GM19397 (cell line): ENCODE results near the gene SEMA4C.
A peak's percentile ranks its signal among the peaks of the same experiment; 100 is the strongest.
"Not testable (repeated sequence)": the region's sequence is repeated elsewhere in the genome, so short reads cannot be mapped to it uniquely, and the experiment has no call there.

Source experiments
- ATAC-seq: cut with Tn5 transposase; IDR thresholded peaks from one replicate; pipeline ENCODE4 v1.9.1; 2021; ENCODE audit warnings: mild to moderate bottlenecking, moderate library complexity; ENCODE audit not compliant: unreplicated experiment

Gene SEMA4C

DNA sequence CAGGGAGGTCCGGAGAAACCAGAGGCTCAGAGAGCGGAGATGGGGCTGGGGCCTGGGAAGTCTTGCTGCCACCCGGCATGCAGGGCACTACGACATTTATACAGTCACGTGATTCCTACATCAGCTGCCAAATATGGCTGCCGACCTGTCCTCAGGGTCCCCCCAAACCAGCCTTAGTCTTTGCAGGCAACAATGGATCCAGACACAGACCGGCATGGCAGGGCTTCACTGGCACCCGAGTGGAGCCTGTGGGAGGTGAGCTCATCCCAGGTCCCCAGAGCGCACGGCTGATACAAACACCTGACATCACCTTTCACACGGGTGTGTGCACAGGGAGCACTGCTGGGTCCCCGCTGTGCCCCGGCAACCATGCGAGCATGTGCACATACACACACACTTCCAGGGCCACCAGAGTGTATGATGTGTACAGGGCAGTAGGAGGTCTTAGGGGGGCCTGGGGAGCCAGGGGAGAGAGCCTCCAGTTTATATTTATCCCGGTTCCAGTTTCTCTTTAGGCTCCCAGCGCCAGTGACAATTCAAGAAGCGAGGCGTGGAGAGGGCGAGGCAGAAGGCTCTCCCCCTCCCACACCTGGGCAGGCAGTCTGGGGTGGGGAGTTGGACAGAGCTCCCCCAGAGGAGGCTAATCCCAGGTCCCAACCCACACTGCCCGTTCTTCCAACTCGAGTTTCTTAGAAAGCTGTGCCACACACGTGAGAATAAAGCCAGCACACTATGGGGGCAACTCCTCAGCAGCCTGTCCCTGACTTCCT lies 2.7 kb downstream of the SEMA4C start:
- no peak for ATAC-seq

DNA sequence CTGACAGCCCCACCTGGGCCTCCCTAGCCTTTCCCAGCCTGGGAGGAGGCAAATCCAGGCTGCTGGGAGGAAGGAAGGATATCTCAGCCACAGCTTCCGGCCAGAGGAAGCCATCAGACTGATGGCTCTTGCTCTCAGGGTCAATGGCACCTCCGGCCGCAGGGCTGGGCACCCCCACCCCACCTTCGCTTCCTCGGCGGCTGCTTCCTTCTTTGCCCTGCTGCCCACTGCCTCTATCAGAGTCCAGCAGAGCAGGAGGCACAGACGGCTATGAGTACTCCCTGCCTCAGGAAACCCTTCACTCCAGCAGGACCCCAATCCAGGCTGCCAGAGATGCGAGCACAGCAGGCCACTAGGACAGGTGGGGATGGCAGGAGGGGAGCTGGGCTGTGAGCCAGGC lies 3.3 kb downstream of the SEMA4C start:
- no peak for ATAC-seq

DNA sequence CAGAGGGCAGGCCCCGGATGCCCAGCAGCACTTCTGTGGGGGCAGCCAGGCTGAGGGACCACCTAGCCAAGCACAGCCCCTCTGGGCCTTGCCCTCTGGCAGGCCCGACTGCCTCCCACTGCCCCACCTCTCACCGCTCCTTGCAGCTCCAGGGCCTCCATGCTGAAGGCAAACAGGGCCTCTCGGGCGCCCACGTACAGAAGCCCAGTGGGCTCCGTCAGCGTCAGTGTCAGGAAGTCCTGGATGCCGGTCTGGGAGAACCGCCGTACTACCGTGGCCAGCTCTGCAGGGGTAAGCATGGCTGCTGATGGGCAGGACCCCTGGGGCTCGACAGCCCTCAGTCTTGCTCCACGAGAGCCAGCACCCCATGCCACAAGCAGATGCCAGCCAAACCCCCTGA lies 3.7 kb downstream of the SEMA4C start:
- ATAC-seq = no peak

DNA sequence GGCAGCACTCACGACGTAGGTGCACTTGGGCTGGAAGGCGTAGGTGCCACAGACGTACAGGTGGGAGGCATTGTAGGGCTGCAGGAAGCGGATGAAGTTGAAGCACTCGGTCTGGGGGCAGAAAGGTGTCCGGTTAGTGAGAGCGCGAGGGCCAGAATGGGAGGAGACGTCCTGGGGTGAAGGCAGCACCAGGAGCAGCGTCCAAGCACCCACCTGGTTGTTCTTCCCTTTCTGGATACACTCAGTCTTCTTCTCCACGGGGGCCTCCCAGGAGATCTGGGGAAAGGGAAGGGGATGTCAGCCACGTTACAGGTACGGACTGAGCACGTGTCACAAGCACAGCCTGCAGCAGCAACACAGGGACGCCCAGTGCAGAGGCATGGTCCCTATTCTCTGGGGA lies 4.2 kb downstream of the SEMA4C start:
- ATAC-seq = no peak

DNA sequence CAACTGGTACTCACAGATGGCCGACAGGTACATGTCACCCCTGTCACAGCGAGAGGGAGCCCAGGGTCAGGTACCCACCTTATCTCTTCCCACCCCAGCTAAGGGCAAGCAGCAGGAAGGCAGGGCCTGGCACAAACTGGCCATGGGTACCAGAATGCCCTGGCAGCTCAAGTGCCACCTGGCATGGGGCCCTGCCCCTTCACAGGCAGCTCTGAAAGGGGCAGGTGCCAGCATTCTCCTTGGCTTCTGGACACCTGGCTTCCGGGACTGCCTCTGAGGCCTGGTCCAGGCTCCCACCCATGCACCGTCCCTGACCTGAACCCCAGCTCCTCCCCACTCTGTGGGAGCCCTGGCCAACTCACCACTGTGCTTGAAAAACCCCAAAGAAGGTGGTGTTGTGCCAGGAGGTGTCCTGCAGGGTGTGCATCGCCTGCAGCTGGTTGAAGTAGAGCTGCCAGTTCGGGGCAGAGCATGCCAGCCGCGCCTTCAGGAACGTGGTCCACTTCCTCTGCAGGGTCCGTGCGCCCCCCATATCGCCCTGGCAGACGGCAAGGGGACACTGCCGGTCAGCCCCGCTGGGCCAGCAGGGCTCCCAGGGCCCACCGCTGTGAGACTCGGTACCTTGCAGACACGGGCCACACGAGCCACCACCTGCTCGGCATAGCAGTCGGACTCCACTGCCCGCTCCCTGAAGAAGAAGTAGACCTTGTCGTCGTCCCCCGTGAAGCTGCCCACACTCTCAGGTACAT lies 5.4 kb downstream of the SEMA4C start:
- ATAC-seq = no peak

DNA sequence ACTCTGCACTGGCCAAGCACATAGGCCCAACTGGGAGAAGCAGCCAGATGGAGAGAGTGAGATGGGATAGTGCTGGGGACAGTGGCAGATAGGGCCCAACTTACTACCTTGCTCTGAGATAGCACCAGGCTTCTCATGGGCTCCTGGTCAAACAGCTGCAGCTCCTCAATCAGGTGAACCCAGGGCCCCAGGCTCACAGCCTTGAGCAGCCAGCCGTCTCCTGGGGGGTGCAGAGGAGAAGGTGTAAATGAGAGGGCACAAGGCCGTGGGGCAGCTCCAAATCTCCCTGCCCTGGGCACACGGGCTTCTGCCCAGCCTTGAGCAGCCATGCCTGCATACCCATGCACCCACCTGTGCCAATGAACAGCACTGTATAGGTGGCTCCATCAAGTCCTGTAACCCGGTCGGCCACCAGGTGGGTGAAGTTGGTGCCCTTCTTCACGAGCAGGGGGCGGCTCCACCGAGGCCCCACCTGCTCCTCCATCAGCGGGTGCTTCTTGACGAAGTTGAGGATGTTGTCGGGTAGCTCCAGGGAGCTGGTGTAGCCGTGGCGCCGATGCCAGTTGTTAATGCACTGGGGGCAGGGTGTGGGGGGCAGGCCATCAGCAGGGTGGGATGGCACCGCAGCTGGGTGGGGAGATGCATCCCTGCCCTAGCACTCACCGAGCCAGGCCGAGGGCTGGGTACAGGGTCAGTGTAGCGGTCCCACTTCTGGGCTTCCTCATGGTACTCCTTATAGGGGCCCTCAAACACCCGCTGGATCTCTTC lies 6.1 kb downstream of the SEMA4C start:
- no peak for ATAC-seq

DNA sequence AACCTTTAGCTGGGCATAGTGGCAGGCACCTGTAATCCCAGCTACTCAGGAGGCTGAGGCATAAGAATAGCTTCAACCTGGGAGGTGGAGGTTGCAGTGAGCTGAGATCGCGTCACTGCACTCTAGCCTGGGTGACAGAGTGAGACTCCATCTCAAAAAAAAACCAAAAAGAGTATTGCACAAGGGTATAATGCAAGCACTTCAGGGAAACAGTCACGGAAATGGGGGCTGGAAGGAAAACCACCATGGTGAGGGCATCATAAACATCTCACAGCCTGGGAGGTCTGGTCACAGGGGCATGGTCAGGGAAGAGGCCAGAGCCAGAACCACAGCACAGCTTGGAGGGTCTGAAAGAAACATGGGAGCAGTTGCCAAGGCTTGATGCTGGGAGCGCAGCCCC lies 6.8 kb downstream of the SEMA4C start:
- ATAC-seq = not testable (repeated sequence)

DNA sequence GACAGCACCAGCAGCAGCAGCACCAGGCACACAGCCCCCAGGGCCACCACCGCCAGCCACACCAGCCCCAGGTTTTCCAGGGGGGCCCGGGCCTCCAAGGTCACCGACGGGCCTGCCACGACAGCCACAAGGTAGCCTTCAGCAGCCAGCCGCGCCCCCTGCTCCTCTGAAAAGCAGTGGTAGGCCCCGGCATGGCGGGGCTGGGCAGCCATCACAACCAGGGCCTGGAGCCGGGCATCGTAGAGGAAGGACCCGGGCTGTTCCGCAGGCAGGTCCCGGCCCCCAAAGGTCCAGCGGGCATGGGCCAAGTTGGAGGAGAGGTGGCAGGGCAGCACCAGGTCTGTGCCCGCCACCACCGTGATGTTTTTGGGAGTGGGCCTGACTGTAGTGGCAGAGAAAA lies 8.8 kb downstream of the SEMA4C start:
- no peak for ATAC-seq

DNA sequence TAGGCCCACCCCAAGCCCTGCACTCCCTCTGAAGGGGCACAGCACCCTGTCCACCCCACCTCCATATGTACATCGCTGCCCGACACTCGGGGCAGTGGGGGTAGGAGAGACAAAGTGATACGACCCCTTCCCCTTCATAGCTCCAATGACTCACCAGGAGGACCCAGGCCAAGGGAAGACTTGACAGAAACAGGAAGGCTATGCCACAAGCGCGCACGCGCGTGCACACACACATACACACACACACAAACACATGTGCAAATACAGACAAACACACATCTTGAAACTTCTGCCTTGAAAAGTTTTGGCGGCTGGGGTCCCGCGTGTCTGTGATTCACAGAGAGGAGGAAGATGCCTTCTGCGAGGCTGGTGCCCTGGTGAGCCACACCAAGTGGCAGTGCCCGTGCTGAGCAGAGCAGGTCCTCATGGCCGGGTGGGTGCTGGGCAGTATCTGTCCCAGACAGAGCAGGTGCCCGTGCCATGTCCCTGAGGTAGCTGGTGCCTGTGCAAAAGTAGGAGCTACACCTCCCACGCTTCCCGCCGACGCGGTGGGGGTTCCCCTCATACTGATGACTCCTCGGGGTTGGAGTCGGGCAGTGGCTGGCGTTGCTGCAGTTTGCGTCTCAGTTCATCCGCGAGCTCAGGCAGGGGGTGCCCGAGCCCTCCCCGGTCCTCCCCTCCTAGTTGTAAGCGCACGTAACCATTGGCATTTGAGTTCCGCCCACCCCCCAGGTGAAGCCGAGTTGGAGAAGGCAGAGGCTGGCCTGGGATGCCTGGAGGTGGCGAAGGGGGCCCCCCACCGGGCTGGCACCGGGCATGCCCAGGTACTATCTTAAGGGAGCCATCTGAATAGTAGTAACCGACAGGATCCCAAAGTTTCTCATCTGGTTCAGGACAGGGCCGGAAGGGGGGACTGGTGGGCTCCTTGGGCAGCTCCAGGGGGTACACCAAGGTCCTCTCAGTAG lies 9.5 kb downstream of the SEMA4C start:
- ATAC-seq = no peak

DNA sequence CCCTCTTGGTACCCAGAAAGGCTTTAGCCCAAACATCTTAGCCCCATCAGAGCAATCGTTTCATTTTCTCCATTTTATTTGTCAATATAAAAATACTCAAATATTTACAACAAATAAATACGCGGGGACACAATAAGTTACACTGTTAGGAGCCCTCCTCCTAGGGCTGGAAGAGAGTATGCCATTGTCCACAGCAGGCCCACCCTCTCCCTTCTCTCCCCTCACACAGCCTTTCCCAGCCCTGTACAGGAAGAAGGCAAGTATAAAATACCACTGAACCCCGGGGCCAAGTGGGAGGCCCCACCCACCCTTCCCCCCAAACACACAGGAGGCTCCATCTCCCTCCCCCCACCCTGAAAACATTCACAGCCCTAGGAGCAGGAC lies 10.2 kb downstream of the SEMA4C start:
- ATAC-seq = no peak

DNA sequence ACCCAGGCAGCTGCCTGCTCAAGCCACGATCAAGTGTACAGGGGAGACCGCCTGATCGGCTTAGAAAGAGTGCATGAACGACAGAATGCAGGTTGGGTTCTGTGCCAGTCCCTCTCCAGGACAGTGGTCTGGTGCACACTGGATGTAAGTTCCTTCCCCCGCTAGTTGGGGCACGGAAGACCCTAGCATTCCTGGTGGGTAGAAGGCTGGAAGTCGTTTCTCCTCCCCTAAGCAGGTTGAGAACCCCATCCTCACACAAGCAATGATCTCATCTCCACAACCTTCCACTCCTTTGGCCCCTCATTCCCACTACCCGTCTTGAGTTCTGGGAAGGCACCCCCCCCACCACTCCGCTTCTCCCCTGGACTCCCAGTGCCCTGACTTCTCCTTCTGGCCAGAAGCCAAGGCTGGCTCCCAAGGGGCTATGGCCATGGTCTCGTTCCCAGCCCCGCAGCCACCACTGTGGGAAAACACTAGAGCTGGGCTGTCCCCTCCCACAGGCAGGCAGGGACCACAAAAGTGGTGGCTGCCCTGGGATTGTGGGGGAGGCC lies 10.7 kb downstream of the SEMA4C start:
- no peak for ATAC-seq

DNA sequence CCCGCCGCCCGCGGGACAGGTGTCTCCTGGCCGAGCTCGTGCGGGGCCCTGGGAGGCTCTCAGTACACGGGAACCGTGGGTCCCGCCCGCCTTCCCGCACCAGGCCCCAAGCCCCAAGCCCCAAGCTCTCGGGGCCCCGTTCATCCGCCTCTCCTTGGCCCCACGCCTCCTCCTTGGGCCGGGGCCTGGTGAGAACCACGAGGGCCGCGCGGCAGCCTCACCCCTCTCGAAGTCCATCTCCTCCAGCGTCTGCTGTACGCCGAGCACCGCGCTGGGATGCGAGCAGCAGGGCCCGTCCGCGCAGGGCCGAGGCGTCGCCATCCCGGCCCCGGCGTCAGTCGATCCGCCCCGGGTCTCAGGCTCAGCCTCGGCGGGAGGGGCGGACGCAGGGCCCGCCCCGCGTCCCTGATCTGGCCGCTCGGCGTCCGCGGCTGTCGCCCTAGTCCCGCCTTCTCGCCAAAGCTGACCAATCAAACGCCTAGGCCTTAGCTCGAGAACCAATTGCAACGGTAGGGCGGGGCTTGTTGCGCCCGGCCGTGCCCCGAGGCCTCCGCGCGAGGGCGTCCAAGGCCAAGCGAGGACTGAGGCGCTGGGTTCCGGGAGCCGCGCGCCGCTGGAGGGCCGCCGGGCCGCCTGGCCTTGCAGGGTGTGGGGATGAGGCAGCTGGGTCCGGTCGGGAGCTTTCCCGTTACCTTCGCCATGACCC lies 12.1 kb downstream of the SEMA4C start, which contains the start of gene ANKRD39:
ANKRD39 (minus strand) TSS at position 350 of the 706 bp plus-strand sequence; CDS start at position 321, 29 bp downstream.
- ATAC-seq = peak; percentile 90

DNA sequence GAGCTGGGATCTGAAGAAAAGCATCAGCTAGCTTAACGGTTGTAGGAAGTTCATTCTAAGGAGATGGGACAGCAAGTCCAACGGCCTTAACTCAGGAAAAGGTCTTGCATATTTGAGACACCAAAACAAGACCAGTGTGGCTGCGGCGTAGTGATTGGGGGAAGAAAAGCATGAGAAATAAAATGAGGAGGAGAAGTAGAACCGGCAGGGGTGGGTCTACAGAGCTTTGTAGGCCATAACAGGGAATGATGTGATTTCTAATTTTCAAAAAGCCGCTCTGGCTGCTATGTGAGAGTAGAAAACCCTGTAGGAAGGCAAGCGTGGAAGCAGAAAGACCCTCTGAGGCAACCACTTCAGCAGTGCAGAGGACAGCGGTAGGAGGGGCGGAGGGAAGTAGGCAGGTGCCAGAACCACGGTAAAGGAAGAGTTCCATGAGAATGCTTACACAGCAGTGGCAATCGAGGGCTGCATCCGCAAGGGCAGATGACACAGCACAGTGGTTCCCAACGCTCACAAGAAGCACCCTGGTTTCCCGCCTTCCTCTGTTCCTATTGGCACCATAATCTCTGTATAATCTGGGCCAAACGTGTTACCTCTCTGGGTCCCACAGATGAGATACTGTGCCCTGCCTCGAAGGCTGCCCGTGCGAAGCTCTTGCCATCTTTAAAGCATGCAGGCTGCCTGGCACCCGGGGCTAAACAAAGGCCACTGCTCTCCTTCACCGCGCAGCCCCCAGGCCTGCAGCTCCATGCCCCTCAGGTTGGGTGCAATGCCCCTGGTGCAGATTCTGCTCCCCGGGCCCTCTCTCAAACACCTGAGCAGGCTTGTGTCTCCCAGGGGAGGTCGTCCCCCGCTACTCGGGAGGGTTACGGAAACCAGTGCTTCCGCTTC lies 12.9 kb downstream of the SEMA4C start:
- ATAC-seq = no peak

DNA sequence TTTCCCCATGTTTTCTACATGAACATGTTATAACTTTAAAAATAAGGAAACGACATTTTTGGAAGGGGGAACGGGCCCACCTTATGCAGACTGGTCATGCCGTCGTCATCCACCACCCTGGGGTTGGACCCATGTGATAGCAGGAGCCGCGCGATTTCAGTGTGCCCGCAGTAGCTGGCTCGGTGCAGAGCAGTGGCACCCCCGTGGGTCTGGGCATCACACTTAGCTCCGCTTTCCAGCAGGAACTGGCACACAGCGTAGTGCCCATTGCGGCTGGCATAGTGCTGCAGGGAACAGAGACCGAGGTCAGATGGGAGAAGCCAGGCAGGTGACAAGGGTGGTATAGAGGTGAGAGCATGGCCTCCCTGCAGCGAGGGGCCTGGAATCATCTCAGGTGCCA lies 16.6 kb downstream of the SEMA4C start:
- ATAC-seq = no peak

DNA sequence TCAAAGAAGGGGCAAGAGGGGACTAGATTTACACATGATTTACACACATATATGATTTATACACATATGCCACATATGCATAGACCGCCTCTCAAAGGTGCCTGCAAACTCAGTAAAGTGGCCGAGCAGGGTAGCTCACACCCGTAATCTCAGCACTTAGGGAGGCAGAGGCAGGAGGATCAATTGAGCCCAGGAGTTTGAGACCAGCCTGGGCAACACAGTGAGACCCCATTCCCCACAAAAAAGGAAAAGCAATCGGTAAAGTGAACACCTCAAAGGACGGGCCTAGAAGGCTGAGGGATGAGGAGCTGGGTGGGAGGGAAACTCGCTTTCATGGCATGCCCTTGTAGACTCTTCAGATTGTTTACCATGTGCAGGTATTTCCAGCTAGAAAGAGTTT lies 17.2 kb downstream of the SEMA4C start:
- ATAC-seq = no peak

DNA sequence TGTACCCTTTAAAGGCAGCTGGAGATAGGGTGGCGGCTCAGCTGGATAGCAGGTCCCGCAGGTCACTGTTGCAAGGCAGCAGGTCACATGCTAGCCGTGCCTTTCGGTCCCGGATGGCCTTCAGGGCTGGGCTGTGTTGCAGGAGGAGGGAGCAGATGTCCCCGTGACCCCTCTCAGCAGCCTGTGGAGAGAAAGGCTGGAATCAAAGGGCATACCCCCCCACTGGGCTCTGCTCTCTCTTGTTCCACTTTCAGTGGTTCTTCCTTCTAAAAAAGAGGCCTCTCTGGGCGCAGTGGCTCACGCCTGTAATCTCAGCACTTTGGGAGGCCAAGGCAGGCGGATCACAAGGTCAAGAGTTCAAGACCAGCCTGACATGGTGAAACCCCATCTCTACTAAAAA lies 21.6 kb downstream of the SEMA4C start:
- ATAC-seq = no peak

DNA sequence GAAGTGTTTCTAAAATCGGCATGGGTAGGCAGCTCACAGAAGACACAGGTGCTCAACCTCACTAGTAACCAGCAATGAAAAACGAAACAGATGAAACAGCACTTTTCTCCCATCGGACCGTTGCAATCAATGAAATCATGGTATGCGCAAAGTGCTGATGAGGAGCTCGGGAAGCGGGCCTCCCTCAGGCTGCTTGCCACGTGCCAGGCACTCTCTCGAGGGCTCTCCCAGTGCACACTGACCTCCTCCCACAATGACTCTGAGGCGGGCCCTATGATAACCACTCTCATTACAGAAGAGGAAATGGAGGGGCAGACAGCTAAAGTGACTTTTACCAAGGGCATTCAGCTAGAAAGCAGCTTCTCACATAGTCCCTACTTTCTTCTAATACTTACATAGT lies 22.3 kb downstream of the SEMA4C start:
- ATAC-seq = no peak

DNA sequence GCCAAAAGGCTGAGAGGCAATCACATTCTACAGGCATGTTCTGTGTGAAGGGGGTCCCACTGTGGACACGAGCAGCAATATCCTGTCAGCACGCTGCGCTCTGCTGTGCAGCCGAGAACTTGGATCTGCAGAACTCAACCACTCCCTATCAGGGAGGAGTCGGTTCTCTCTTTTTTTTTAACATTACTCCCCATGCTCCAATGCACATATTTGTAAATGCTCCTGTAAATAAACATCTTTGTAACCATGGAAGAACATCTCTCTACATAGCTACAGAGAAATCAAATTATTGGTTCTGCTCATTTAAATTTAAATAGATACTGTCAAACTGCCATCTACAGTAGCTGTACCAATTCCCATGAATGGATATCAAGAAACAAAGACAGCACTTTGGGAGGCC lies 23.1 kb downstream of the SEMA4C start:
- no peak for ATAC-seq

DNA sequence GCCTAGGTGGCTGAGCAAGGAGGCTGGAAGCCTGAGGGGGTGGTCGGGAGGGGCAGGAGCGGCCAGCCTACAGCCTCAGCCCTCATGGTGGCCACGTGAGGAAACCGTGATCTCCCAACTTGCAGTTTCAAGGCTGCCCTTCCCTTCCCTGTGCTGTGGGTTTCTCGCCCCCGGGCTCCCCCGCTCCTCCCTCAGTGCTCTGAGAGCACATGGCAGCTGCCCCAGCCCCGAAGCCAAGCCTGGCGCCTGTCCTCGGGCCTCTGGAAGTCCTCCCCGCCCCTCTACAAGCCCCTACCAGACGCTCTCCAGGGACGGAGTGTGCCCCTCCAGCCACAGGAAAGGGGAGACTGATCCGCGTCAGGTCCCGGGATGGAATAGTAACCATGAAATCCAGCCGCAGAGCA lies 25.5 kb downstream of the SEMA4C start:
- no peak for ATAC-seq
